HepG2 (cell line): ENCODE data around the gene SOAT2. TPM values are rescaled to one million over a fixed set of nuclear protein-coding genes. Genes with fewer than 3 reads are reported as not detected.

ENCODE experiments used
- AGO2 ChIP-seq: fragments of 200-400 bp; formaldehyde crosslinking; optimal IDR thresholded peaks from 2 replicates; pipeline ENCODE3; 2017; ENCODE audit warnings: mild to moderate bottlenecking, low read depth, low read length, moderate library complexity
- KDM3A ChIP-seq: IDR thresholded peaks from 2 replicates; pipeline ENCODE4 v1.6.1; 2018; ENCODE audit warnings: low read depth, missing compliant biosample characterization
- NPAS2 ChIP-seq: sonication (generic); formaldehyde crosslinking; IDR thresholded peaks from 2 replicates; pipeline ENCODE4 v1.8.0; 2022; ENCODE audit warnings: mild to moderate bottlenecking, missing genetic modification reagents, borderline replicate concordance
- PCBP2 ChIP-seq: fragments of 200-400 bp; formaldehyde crosslinking; optimal IDR thresholded peaks from 2 replicates; pipeline ENCODE3; 2018; ENCODE audit warnings: low read length, low read depth; ENCODE audit not compliant: poor library complexity, severe bottlenecking
- ZFP36 ChIP-seq: fragments of 150-350 bp; IDR thresholded peaks from 2 replicates; pipeline ENCODE4 v1.6.1; 2018; ENCODE audit warnings: borderline replicate concordance, low read length, low read depth; ENCODE audit not compliant: partially characterized antibody
- ZFP36L1 ChIP-seq: sonication (generic); formaldehyde crosslinking; IDR thresholded peaks from 2 replicates; pipeline ENCODE4 v1.8.0; 2022; ENCODE audit warnings: mild to moderate bottlenecking, missing genetic modification reagents, moderate library complexity
- ZFX ChIP-seq: sonication (generic); formaldehyde crosslinking; IDR thresholded peaks from 2 replicates; pipeline ENCODE4 v1.4.0; 2020; ENCODE audit warnings: mild to moderate bottlenecking, low read depth, missing genetic modification reagents, moderate library complexity
- ZNF350 ChIP-seq: sonication (generic); formaldehyde crosslinking; IDR thresholded peaks from 2 replicates; pipeline ENCODE4 v1.4.0; 2020; ENCODE audit warnings: mild to moderate bottlenecking, low read depth, missing genetic modification reagents, borderline replicate concordance
- ZNF430 ChIP-seq: sonication (generic); formaldehyde crosslinking; IDR thresholded peaks from 2 replicates; pipeline ENCODE4 v1.9.0; 2021; ENCODE audit warnings: mild to moderate bottlenecking, missing genetic modification reagents
- ZNF782 ChIP-seq: sonication (generic); formaldehyde crosslinking; IDR thresholded peaks from 2 replicates; pipeline ENCODE4 v1.4.0; 2020; ENCODE audit warnings: missing genetic modification reagents, mild to moderate bottlenecking, borderline replicate concordance
- polyA plus RNA-seq, 8 experiments: library from polyadenylated mRNA; depleted of rRNA in 3 of 8; stranded (reverse) in 7 of 8; unstranded in 1 of 8; fragments of >200 nt; fragmentation: Illumina TruSeq in 4 of 8; extraction: Trizol in 4 of 8; gene quantifications; 2 replicates each; pipeline versions ENCODE4 v1.2.1 to v1.2.3, GENCODE V29; 2011 to 2016; ENCODE audit warnings: low read depth in 4 of 8, missing spikeins in 1 of 8, mixed read lengths in 1 of 8; ENCODE audit not compliant: insufficient read depth in 1 of 8
- total RNA-seq, 5 experiments: library from RNA; depleted of rRNA; stranded (reverse); fragments of >200 nt; fragmentation: Illumina TruSeq; extraction: Trizol; gene quantifications; 2 replicates each; pipeline ENCODE4 v1.2.3, GENCODE V29; 2016; ENCODE audit warnings: low read depth in 1 of 5
- TF ChIP-seq, protein P1 (sequence below): sonication (generic); formaldehyde crosslinking; IDR thresholded peaks from 2 replicates; pipeline ENCODE4 v1.4.0; 2020; ENCODE audit warnings: mild to moderate bottlenecking, missing genetic modification reagents
- TF ChIP-seq, protein P2 (sequence below): sonication (generic); formaldehyde crosslinking; IDR thresholded peaks from 2 replicates; pipeline ENCODE4 v1.4.0; 2020; ENCODE audit warnings: mild to moderate bottlenecking, missing genetic modification reagents

The SOAT2 gene
- total and polyA plus RNA-seq, 2 of the 13 experiments (the other 11 are each of a cell fraction or from before 2014, with no cell fraction given), result 14.9 to 108 TPM

DNA sequence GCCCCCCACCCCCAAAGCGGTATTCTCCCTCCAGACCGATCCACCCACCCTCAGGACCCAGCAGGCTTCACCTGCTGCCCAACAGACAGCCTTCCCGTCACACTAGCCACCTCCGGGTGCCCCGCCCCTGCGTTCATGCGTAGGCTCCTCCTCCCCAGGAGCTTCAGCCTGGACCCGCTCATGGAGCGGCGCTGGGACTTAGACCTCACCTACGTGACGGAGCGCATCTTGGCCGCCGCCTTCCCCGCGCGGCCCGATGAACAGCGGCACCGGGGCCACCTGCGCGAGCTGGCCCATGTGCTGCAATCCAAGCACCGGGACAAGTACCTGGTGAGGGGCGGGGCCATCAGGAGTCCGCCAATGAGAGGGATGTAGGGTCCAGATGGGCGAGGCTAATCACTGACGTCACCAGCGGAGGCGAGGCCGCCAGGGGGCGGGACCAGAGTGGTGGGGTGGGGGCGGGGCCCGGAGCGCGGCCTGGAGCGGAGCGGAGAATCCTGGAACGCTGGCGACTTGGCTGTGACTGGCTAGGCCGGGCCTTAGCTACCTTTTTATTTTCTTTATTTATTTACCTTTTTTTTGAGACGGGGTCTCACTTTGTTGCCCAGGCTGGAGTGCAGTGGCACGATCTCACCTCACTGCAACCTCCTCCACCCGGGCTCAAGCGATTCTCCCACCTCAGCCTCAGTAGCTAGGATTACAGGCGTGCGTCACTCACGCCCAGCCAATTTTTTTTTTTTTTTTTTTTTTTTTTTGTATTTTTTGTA lies 49.0 kb upstream of the SOAT2 start (continued):
- TF ChIP-seq PCBP2 (no peak), NPAS2 (CRISPR knock-in tag) (no peak), KDM3A (no peak), AGO2 (peak; percentile 69), ZFP36L1 (CRISPR knock-in tag) (0 out of 2 replicates have a peak, but pooled peaks have one; percentile 25), ZNF430 (CRISPR knock-in tag) (0 out of 2 replicates have a peak, but pooled peaks have one; percentile 52), ZNF350 (CRISPR knock-in tag) (peak; percentile 37; the same call in 1 of the 2 replicates), ZNF782 (CRISPR knock-in tag) (no peak), ZFP36 (no peak), ZFX (CRISPR knock-in tag) (peak; percentile 17; the same call in 1 of the 2 replicates)
- TF ChIP-seq, protein P1, sequence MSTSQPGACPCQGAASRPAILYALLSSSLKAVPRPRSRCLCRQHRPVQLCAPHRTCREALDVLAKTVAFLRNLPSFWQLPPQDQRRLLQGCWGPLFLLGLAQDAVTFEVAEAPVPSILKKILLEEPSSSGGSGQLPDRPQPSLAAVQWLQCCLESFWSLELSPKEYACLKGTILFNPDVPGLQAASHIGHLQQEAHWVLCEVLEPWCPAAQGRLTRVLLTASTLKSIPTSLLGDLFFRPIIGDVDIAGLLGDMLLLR, result no peak
- TF ChIP-seq, protein P2, sequence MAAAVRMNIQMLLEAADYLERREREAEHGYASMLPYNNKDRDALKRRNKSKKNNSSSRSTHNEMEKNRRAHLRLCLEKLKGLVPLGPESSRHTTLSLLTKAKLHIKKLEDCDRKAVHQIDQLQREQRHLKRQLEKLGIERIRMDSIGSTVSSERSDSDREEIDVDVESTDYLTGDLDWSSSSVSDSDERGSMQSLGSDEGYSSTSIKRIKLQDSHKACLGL (CRISPR knock-in tag), result peak; percentile 62; the same call in 1 of the 2 replicates
